ENCODE data around the gene FGFBP2. TPM values are rescaled to one million over a fixed set of nuclear protein-coding genes. Genes with fewer than 3 reads are reported as not detected.

Gene FGFBP2
- polyA plus RNA-seq, 1 donor from 2014 or later, result 13.2 TPM

GRCh38 chr4:15983610-15984009 is 20.6 kb upstream of the FGFBP2 start:
- no peak overlapping the region for H3K27ac Mint-ChIP-seq

GRCh38 chr4:15982842-15983524 is 20.0 kb upstream of the FGFBP2 start:
- Mint-ChIP-seq H3K9me3 (no peaks in the 10 kb centered on the region), H3K27me3 (peaks cover 7% of the 10 kb centered on the region), H3K4me1 (no peaks in the 10 kb centered on the region), H3K27ac (no peak overlapping the region), H3K4me3 (no peak overlapping the region), H3K36me3 (no peaks in the 10 kb centered on the region)

More at GRCh38 chr4:15983610-15984009, 20.6 kb upstream of the FGFBP2 start:
- Mint-ChIP-seq H3K36me3 (no peaks in the 10 kb centered on the region), H3K4me1 (no peaks in the 10 kb centered on the region), H3K4me3 (no peak overlapping the region), H3K27me3 (peaks cover 7% of the 10 kb centered on the region), H3K9me3 (no peaks in the 10 kb centered on the region)

GRCh38 chr4:15976456-15977447 is 13.8 kb upstream of the FGFBP2 start:
- Mint-ChIP-seq H3K27ac (no peak overlapping the region), H3K4me1 (no peaks in the 10 kb centered on the region), H3K27me3 (peaks cover 2% of the 10 kb centered on the region), H3K4me3 (no peak overlapping the region), H3K36me3 (no peaks in the 10 kb centered on the region), H3K9me3 (no peaks in the 10 kb centered on the region)

- Mint-ChIP-seq H3K9me3 (peaks cover 0 to 4% (median 2%) of the 10 kb centered on the region in 3 donors), H3K4me3 (no peak overlapping the region), H3K4me1 (no peaks in the 10 kb centered on the region), H3K27me3 (no peaks in the 10 kb centered on the region), H3K36me3 (no peaks in the 10 kb centered on the region), H3K27ac (no peak overlapping the region)
Observed at GRCh38 chr4:15971068-15971801, 8.3 kb upstream of the FGFBP2 start.

- H3K4me1 Mint-ChIP-seq, result no peaks in the 10 kb centered on the region
- no peaks in the 10 kb centered on the region for H3K36me3 Mint-ChIP-seq
- peaks cover 0 to 6% (median 5%) of the 10 kb centered on the region in 3 donors for H3K9me3 Mint-ChIP-seq
- H3K4me3 Mint-ChIP-seq, result no peak overlapping the region
- no peaks in the 10 kb centered on the region for H3K27me3 Mint-ChIP-seq
- no peak overlapping the region for H3K27ac Mint-ChIP-seq
Observed at GRCh38 chr4:15968551-15969300, 5.8 kb upstream of the FGFBP2 start.

GRCh38 chr4:15965325-15965724 is 2.4 kb upstream of the FGFBP2 start:
- Mint-ChIP-seq H3K36me3 (no peaks in the 10 kb centered on the region), H3K4me1 (peaks cover 0 to 3% (median 0%) of the 10 kb centered on the region in 3 donors), H3K27me3 (no peaks in the 10 kb centered on the region)

GRCh38 chr4:15964159-15964558 is 1.2 kb upstream of the FGFBP2 start:
- Mint-ChIP-seq H3K9me3 (peaks cover 0 to 6% (median 5%) of the 10 kb centered on the region in 3 donors), H3K4me1 (peaks cover 0 to 3% (median 0%) of the 10 kb centered on the region in 3 donors), H3K27ac (no peak overlapping the region), H3K4me3 (no peak overlapping the region), H3K27me3 (peaks cover 3% of the 10 kb centered on the region), H3K36me3 (no peaks in the 10 kb centered on the region)

More at GRCh38 chr4:15965325-15965724, 2.4 kb upstream of the FGFBP2 start:
- Mint-ChIP-seq H3K4me3 (no peak overlapping the region), H3K27ac (no peak overlapping the region), H3K9me3 (peaks cover 0 to 6% (median 5%) of the 10 kb centered on the region in 3 donors)

GRCh38 chr4:15963576-15963975 is 601 bp upstream of the FGFBP2 start:
- peaks cover 3% of the 10 kb centered on the region for H3K27me3 Mint-ChIP-seq
- no peaks in the 10 kb centered on the region for H3K36me3 Mint-ChIP-seq
- no peak overlapping the region for H3K27ac Mint-ChIP-seq
- H3K9me3 Mint-ChIP-seq, result peaks cover 0 to 6% (median 5%) of the 10 kb centered on the region in 3 donors
- H3K4me3 Mint-ChIP-seq, result peak overlapping the region in 2 of 4 donors; percentile 15 to 31
- peaks cover 0 to 3% (median 0%) of the 10 kb centered on the region in 3 donors for H3K4me1 Mint-ChIP-seq

- no peak overlapping the region for H3K27ac Mint-ChIP-seq
- H3K36me3 Mint-ChIP-seq, result no peaks in the 10 kb centered on the region
- H3K27me3 Mint-ChIP-seq, result peaks cover 3% of the 10 kb centered on the region
- H3K9me3 Mint-ChIP-seq, result peaks cover 0 to 6% (median 5%) of the 10 kb centered on the region in 3 donors
- H3K4me1 Mint-ChIP-seq, result peaks cover 0 to 3% (median 0%) of the 10 kb centered on the region in 3 donors
- peak overlapping the region in 1 of 4 donors; percentile 43 for H3K4me3 Mint-ChIP-seq
Observed at GRCh38 chr4:15961781-15962510, 1.0 kb downstream of the FGFBP2 start.

GRCh38 chr4:15958562-15958961 is 4.4 kb downstream of the FGFBP2 start:
- Mint-ChIP-seq H3K27me3 (peaks cover 3% of the 10 kb centered on the region), H3K27ac (peak overlapping the region in 1 of 3 donors; percentile 5), H3K4me3 (no peak overlapping the region), H3K36me3 (peaks cover 5% of the 10 kb centered on the region), H3K4me1 (peaks cover 3 to 11% (median 9%) of the 10 kb centered on the region in 3 donors), H3K9me3 (peaks cover 4 to 11% (median 11%) of the 10 kb centered on the region in 3 donors)

GRCh38 chr4:15956179-15956850 is 6.7 kb downstream of the FGFBP2 start:
- peak overlapping the region in 1 of 3 donors; percentile 86 for H3K27ac Mint-ChIP-seq

GRCh38 chr4:15955670-15956069 is 7.3 kb downstream of the FGFBP2 start:
- no peak overlapping the region for H3K4me3 Mint-ChIP-seq
- peaks cover 3% of the 10 kb centered on the region for H3K27me3 Mint-ChIP-seq
- peaks cover 4 to 18% (median 8%) of the 10 kb centered on the region in 3 donors for H3K4me1 Mint-ChIP-seq
- H3K36me3 Mint-ChIP-seq, result peaks cover 5% of the 10 kb centered on the region
- H3K9me3 Mint-ChIP-seq, result peaks cover 6 to 13% (median 11%) of the 10 kb centered on the region in 3 donors
- no peak overlapping the region for H3K27ac Mint-ChIP-seq

More at GRCh38 chr4:15956179-15956850, 6.7 kb downstream of the FGFBP2 start:
- peaks cover 4 to 18% (median 8%) of the 10 kb centered on the region in 3 donors for H3K4me1 Mint-ChIP-seq
- peaks cover 3% of the 10 kb centered on the region for H3K27me3 Mint-ChIP-seq
- H3K9me3 Mint-ChIP-seq, result peaks cover 6 to 13% (median 11%) of the 10 kb centered on the region in 3 donors
- H3K36me3 Mint-ChIP-seq, result peaks cover 5% of the 10 kb centered on the region
- H3K4me3 Mint-ChIP-seq, result no peak overlapping the region

GRCh38 chr4:15953625-15954024 is 9.3 kb downstream of the FGFBP2 start:
- Mint-ChIP-seq H3K27me3 (no peaks in the 10 kb centered on the region), H3K4me1 (peaks cover 4 to 18% (median 8%) of the 10 kb centered on the region in 3 donors), H3K27ac (no peak overlapping the region), H3K9me3 (peaks cover 6 to 14% (median 11%) of the 10 kb centered on the region in 3 donors), H3K36me3 (peaks cover 5% of the 10 kb centered on the region), H3K4me3 (peak overlapping the region in 1 of 4 donors; percentile 80)

Data from IgD-negative memory B cell (primary cell).